NCI-H1092 (cell line): Measurements from ENCODE around the gene AEBP2.
"Not testable (repeated sequence)": the region's sequence is repeated elsewhere in the genome, so short reads cannot be mapped to it uniquely, and the experiment has no call there.

ENCODE experiments used
- DNase-seq: peaks from one replicate; lab custom pipeline; 2025; lab: John Stamatoyannopoulos, UW

Gene AEBP2

GRCh38 chr12:19439059-19440018 lies at the start of gene AEBP2:
Gene AEBP2, plus strand, starts transcription at chr12:19439492. Its CDS starts 208 bp downstream, at chr12:19439700.
- peak; percentile 69 for DNase-seq

- no peak for DNase-seq
Observed at GRCh38 chr12:19390051-19390598, 49.2 kb upstream of the AEBP2 start.

- DNase-seq, result not testable (repeated sequence)
Observed at GRCh38 chr12:19392644-19393043, 46.6 kb upstream of the AEBP2 start.

- no peak for DNase-seq
Observed at GRCh38 chr12:19394385-19394784, 44.9 kb upstream of the AEBP2 start.

GRCh38 chr12:19397534-19397933 lies 41.8 kb upstream of the AEBP2 start:
- no peak for DNase-seq

- no peak for DNase-seq
Observed at GRCh38 chr12:19398376-19399363, 40.6 kb upstream of the AEBP2 start.

- DNase-seq, result not testable (repeated sequence)
Observed at GRCh38 chr12:19400649-19401285, 38.5 kb upstream of the AEBP2 start.

- DNase-seq, result no peak
Observed at GRCh38 chr12:19402211-19402610, 37.1 kb upstream of the AEBP2 start.

GRCh38 chr12:19402743-19403431 lies 36.4 kb upstream of the AEBP2 start:
- no peak for DNase-seq

- DNase-seq, result no peak
Observed at GRCh38 chr12:19404242-19404880, 34.9 kb upstream of the AEBP2 start.

GRCh38 chr12:19409376-19409775 lies 29.9 kb upstream of the AEBP2 start:
- no peak for DNase-seq

GRCh38 chr12:19410211-19410610 lies 29.1 kb upstream of the AEBP2 start:
- DNase-seq, result no peak

GRCh38 chr12:19410629-19411185 lies 28.6 kb upstream of the AEBP2 start:
- DNase-seq, result no peak

- no peak for DNase-seq
Observed at GRCh38 chr12:19411234-19412204, 27.8 kb upstream of the AEBP2 start.

GRCh38 chr12:19412844-19413243 lies 26.4 kb upstream of the AEBP2 start:
- DNase-seq, result no peak

GRCh38 chr12:19413582-19413981 lies 25.7 kb upstream of the AEBP2 start:
- not testable (repeated sequence) for DNase-seq

- DNase-seq, result no peak
Observed at GRCh38 chr12:19415563-19415962, 23.7 kb upstream of the AEBP2 start.

- DNase-seq, result no peak
Observed at GRCh38 chr12:19419086-19419485, 20.2 kb upstream of the AEBP2 start.
